ENCODE data around the gene QRICH1. TPM values are rescaled to one million over a fixed set of nuclear protein-coding genes. Genes with fewer than 3 reads are reported as not detected.

QRICH1 gene
- total RNA-seq, 1 experiment from 2014 or later: 57.3 TPM

- no TSS peak for BruUV-seq (replicated peaks)
- POLR2A ChIA-PET (ENCODE audit: low non-redundant PET): no interaction called here
- Histone ChIP-seq H3K36me3 (ENCODE audit: insufficient read depth, low read length, poor library complexity, severe bottlenecking) (peaks cover 5% of the 10 kb centered on the region), H3K9me3 (ENCODE audit: low read depth, low read length, poor library complexity, severe bottlenecking) (no peaks in the 10 kb centered on the region), H3K4me3 (ENCODE audit: low read depth, low read length, poor library complexity, severe bottlenecking) (no peak overlapping the region), H3K27me3 (replicated peaks; ENCODE audit: insufficient read depth, low read depth, low read length, poor library complexity) (no peaks in the 10 kb centered on the region), H3K4me1 (ENCODE audit: insufficient read depth, low read length, poor library complexity, severe bottlenecking) (no peaks in the 10 kb centered on the region), H3K27ac (ENCODE audit: low read depth, low read length, poor library complexity, severe bottlenecking) (no peak overlapping the region)
- CTCF ChIA-PET: no interaction called here
- intact Hi-C loops (cut with micrococcal nuclease; ENCODE audit: unreplicated experiment): no loop called here
- no peak for DNase-seq (ENCODE audit: low spot score)
- TF ChIP-seq EZH2 (IDR thresholded peaks at IDR 0.05; ENCODE audit: borderline replicate concordance, low read depth, low read length, poor library complexity, severe bottlenecking) (no peak), CTCF (conservative IDR thresholded peaks at IDR 0.05; ENCODE audit: low read depth, low read length) (no peak)
Observed at GRCh38 chr3:48980295-48980694, 113.6 kb downstream of the QRICH1 start.

Small RNA genes lying within 50 kb of the gene (microRNA-seq; reads per million reads assigned to microRNA genes)
- gene MIR191 (13,220 reads per million, percentile 97 among the genes with 10 or more reads in this experiment), gene MIR425 (4,771 reads per million, percentile 92 among the genes with 10 or more reads in this experiment), gene MIR6890 (not detected)

Other genes starting within 250 kb of the QRICH1 start
- gene PRKAR2A, start 246.2 kb downstream of the QRICH1 start, total RNA-seq (2021): 25.6 and 35.8 TPM in 2 replicates
- 4.1 and 4.9 TPM in 2 replicates for gene SLC25A20, start 195.2 kb downstream of the QRICH1 start, total RNA-seq (2021)
- gene ARIH2, start 175.2 kb downstream of the QRICH1 start, total RNA-seq (2021): 70.8 and 76.8 TPM in 2 replicates
- 13.3 and 14.9 TPM in 2 replicates for gene P4HTM, start 103.8 kb downstream of the QRICH1 start, total RNA-seq (2021)
- 88.5 and 93.7 TPM in 2 replicates for gene WDR6, start 86.7 kb downstream of the QRICH1 start, total RNA-seq (2021)
- gene DALRD3, start 75.5 kb downstream of the QRICH1 start, total RNA-seq (2021): 13.2 and 15.8 TPM in 2 replicates
- 36.6 and 39.1 TPM in 2 replicates for gene NDUFAF3, start 72.0 kb downstream of the QRICH1 start, total RNA-seq (2021)
- gene IMPDH2, start 64.7 kb downstream of the QRICH1 start, total RNA-seq (2021): 190 and 196 TPM in 2 replicates
- 186 and 188 TPM in 2 replicates for gene QARS1, start 10.7 kb upstream of the QRICH1 start, total RNA-seq (2021)
- 37.5 and 44.9 TPM in 2 replicates for gene USP19, start 26.8 kb upstream of the QRICH1 start, total RNA-seq (2021)
- 45.9 and 57.3 TPM in 2 replicates for gene LAMB2, start 39.0 kb upstream of the QRICH1 start, total RNA-seq (2021)
- 10.4 and 10.6 TPM in 2 replicates for gene CCDC71, start 72.3 kb upstream of the QRICH1 start, total RNA-seq (2021)
- 5.1 and 6.9 TPM in 2 replicates for gene KLHDC8B, start 77.5 kb upstream of the QRICH1 start, total RNA-seq (2021)
- gene C3orf62, start 183.2 kb upstream of the QRICH1 start, total RNA-seq (2021): 1.8 and 2.0 TPM in 2 replicates
- 32.3 and 32.8 TPM in 2 replicates for gene USP4, start 246.0 kb upstream of the QRICH1 start, total RNA-seq (2021)